Lower leg skin (tissue), 4 donors: ENCODE results near the gene SETD7. TPM values are rescaled to one million over a fixed set of nuclear protein-coding genes. Genes with fewer than 3 reads are reported as not detected.

Experiments
- DNase-seq, 2 donors: peaks; one replicate each; pipeline ENCODE4 v3.0.0-alpha.2; 2019; ENCODE audit warnings: low spot score in 2 of 2
- H3K4me3 ChIP-seq: fragments of 200-600 bp; sonication (generic); 2 replicates; pipeline ENCODE4 v1.5.1; 2017; ENCODE audit warnings: mild to moderate bottlenecking, low read depth; ENCODE audit not compliant: poor library complexity, severe bottlenecking
- CTCF ChIP-seq, 3 donors: fragments of 450-650 bp; IDR thresholded peaks; one replicate each; pipeline ENCODE4 v1.5.1; 2016; ENCODE audit warnings: antibody characterized with exemption in 3 of 3, mild to moderate bottlenecking in 3 of 3, moderate library complexity in 2 of 3
- POLR2A ChIP-seq, 2 donors: fragments of 450-650 bp; IDR thresholded peaks; one replicate each; pipeline ENCODE4 v1.6.1; 2016 to 2017; ENCODE audit warnings: antibody characterized with exemption in 2 of 2, mild to moderate bottlenecking in 1 of 2, moderate library complexity in 1 of 2
- WGBS, 2 donors: methylation state at CpG; one replicate each; pipeline ENCODE4 v1.1.5; 2018; 5-methylcytosine and 5-hydroxymethylcytosine counted together
- intact Hi-C: fragments of 100-400 bp; cut with DNase I; formaldehyde crosslinking; loops from one replicate; pipeline ENCODE4 v1.15.0; 2023; ENCODE audit warnings: low total_unique reads
- total RNA-seq, 4 donors: library from RNA; depleted of rRNA; stranded (reverse); fragments of >200 nt; gene quantifications; one replicate each; pipeline ENCODE4 v1.1.0, GENCODE V29; 2016

Gene SETD7
- total RNA-seq, 4 donors from 2014 or later = 34.3 to 45.7 (median 41.7) TPM

- DNase-seq = no peak
- H3K4me3 ChIP-seq = no peak overlapping the region
- WGBS, 2 donors = 94 to 98% methylated on average over 3 of the region's 3 CpGs
- intact Hi-C loops = no loop called here
- TF ChIP-seq CTCF (IDR thresholded peaks at IDR 0.05) (no peak), POLR2A (IDR thresholded peaks at IDR 0.05) (no peak)
These were observed 95.5 kb downstream of the SETD7 start for GRCh38 chr4:139460565-139460964.

GRCh38 chr4:139458999-139459398 is 97.0 kb downstream of the SETD7 start:
- TF ChIP-seq CTCF (IDR thresholded peaks at IDR 0.05) = no peak
- no peak for TF ChIP-seq POLR2A (IDR thresholded peaks at IDR 0.05)
- DNase-seq = no peak
- H3K4me3 ChIP-seq = no peak overlapping the region
- WGBS, 2 donors = 67 to 76% methylated on average over 3 of the region's 3 CpGs
- intact Hi-C loops = no loop called here

- H3K4me3 ChIP-seq = no peak overlapping the region
- DNase-seq = no peak
- TF ChIP-seq POLR2A (IDR thresholded peaks at IDR 0.05) (no peak), CTCF (IDR thresholded peaks at IDR 0.05) (no peak)
- intact Hi-C loops = no loop called here
- WGBS, 2 donors = 85 to 92% methylated on average over 1 of the region's 1 CpG
These were observed 97.5 kb downstream of the SETD7 start for GRCh38 chr4:139458543-139458942.

GRCh38 chr4:139457318-139457717 is 98.7 kb downstream of the SETD7 start:
- H3K4me3 ChIP-seq = no peak overlapping the region
- intact Hi-C loops = no loop called here
- no peak for TF ChIP-seq POLR2A (IDR thresholded peaks at IDR 0.05)
- TF ChIP-seq CTCF (IDR thresholded peaks at IDR 0.05) = no peak
- 73 to 78% methylated on average over 4 of the region's 4 CpGs for WGBS, 2 donors
- DNase-seq = no peak

GRCh38 chr4:139455126-139455538 is 100.9 kb downstream of the SETD7 start:
- 26% methylated on average over 6 of the region's 6 CpGs for WGBS, 2 donors
- no peak for DNase-seq
- intact Hi-C loops = no loop called here
- no peak overlapping the region for H3K4me3 ChIP-seq
- TF ChIP-seq POLR2A (IDR thresholded peaks at IDR 0.05) (no peak), CTCF (IDR thresholded peaks at IDR 0.05) (no peak)
